Stimulated activated CD4-positive, alpha-beta T cell treated with anti-CD3 and anti-CD28 coated beads, Interleukin-12 subunit alpha, Interleukin-12 subunit beta, amount 100 ng/mL, for 48 hours (primary cell): Measurements from ENCODE around the gene ABHD12.

Source experiments
- DNase-seq, 3 donors: peaks; one replicate each; pipeline ENCODE4 v3.0.0-alpha.2; 2020; ENCODE audit warnings: low read depth in 2 of 3, low spot score in 1 of 3

The ABHD12 gene

GRCh38 chr20:25308671-25309394, 81.8 kb downstream of the ABHD12 start:
- DNase-seq, result no peak

GRCh38 chr20:25308083-25308491, 82.5 kb downstream of the ABHD12 start:
- no peak for DNase-seq

- no peak for DNase-seq
These were observed 83.4 kb downstream of the ABHD12 start for GRCh38 chr20:25306991-25307903.

DNA sequence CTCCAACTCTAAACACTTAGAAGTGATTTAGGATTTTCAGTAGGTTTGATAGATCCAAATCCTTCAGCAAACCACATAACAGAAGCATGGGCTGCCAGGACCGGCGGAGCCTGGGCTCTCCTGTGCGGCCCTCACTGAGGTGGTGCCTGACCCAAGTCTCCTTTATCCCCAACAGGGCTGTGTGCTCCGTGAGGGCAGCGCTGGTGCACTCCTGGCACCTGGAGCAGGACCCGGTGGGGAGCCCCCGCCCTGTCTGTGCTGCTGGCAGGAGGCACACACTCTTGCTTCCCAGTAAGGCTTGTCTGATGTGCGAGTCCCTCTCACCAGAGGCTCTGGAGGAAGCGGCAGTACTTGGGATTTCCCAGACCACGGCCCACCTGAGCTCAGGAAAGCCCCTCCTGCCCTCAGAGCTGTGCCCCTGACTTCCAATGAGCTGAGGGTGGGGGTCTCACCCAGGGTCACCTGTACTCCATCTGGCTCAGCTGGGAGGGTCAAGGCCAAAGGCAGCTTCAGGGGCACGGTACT, 86.5 kb downstream of the ABHD12 start:
- DNase-seq, result no peak

GRCh38 chr20:25303292-25304024, 87.2 kb downstream of the ABHD12 start:
- DNase-seq, result no peak

DNA sequence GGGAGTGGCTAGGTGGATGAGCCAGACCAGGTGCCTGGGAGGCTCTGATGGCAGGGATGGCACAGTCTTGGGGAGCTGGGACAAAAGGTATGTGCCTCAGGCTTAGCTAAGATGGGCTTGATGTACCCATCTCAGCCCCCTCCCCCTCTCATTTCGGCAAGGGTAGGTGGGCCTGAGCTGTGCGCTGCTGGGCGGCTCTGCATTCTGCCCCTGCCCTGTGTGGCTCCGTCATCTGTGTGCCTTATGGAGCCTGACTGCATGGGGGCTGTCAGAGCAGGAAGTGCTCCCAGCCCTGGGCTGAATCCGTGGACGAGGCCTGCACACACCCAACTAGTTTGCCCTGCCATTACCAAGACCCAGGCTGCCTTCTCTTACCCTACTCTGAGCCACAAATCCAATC, 88.0 kb downstream of the ABHD12 start:
- no peak for DNase-seq

- no peak for DNase-seq
These were observed 89.2 kb downstream of the ABHD12 start for GRCh38 chr20:25301357-25301920.

DNA sequence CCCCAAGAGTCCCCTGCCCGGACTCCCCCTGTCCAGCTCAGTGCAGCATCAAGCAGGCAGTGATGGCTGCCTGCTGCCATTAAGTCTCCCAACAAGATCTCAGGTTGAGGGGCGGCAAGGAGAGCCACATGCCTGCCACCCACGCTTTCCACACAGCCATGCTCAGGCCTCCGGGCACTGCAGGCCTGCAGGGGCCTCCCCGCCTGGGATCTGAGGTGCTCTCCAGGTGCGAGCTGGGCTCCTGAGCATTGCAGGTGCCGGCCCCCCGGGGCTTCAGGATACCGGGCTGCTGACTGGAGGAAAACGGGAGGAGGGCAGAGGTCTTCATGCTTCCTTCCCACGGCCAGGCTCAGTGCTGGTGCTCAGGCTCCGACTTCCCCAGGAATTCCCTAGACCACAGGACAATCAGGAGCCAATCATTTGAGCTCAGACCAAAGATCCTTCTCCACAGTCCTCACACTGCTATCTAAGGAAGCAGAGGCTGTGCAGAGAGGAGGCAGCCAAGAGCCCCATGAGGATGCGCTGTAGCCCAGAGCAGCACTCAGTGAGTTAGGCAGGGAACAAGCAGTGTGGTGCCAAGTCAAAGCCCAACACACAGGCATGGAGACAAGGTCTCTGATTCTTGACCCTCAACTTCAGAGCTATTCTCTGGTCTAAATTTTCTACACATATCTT, 90.0 kb downstream of the ABHD12 start:
- no peak for DNase-seq

DNA sequence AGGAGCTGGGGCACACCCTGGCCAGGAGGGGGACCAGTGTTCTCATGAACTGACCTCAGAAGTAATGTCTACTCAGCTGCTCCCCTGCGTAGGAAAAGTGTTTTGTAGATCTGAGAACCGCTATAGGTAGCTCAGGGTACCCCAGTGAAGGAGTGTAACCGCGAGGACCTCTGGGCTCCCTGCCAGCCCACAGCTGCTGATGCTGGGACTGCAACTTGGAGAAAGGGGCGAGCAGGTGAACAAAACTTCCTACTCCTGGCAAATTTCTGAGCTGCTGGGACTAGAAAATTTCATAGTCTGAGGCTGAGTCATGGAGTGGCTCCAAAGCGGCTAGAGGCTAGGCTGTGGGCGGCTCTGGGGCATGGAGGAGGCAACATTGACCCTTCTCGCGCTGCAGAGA, 90.8 kb downstream of the ABHD12 start:
- no peak for DNase-seq

- DNase-seq, result no peak
These were observed 93.3 kb downstream of the ABHD12 start for GRCh38 chr20:25297141-25297905.

GRCh38 chr20:25296094-25297093, 94.2 kb downstream of the ABHD12 start:
- no peak for DNase-seq

- DNase-seq, result no peak
These were observed 95.1 kb downstream of the ABHD12 start for GRCh38 chr20:25295386-25296093.

- DNase-seq, result peak; percentile 15 to 45 (median 44)
These were observed 95.9 kb downstream of the ABHD12 start for GRCh38 chr20:25294459-25295385.

- no peak for DNase-seq
These were observed 96.7 kb downstream of the ABHD12 start for GRCh38 chr20:25293910-25294458.

DNA sequence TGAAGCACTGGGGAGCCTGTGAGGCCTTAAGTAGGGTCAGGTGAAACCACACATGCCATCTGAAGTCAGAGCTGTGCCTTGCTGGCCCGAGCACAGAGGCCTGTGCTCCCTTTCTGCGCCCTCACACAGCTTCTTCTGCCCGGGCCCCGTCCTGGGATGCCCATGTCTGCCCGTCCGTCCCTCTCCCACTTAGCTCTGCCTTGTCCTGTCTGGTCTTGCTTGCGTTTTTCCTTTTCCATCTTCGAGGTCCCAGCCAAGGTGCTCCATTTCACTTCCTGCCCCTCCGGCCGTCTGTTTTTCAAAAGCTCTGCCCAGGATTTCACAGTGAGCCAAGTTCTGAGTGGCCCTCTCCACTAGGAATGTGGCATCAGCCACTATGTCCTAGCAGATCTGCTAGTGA, 97.1 kb downstream of the ABHD12 start:
- no peak for DNase-seq

DNA sequence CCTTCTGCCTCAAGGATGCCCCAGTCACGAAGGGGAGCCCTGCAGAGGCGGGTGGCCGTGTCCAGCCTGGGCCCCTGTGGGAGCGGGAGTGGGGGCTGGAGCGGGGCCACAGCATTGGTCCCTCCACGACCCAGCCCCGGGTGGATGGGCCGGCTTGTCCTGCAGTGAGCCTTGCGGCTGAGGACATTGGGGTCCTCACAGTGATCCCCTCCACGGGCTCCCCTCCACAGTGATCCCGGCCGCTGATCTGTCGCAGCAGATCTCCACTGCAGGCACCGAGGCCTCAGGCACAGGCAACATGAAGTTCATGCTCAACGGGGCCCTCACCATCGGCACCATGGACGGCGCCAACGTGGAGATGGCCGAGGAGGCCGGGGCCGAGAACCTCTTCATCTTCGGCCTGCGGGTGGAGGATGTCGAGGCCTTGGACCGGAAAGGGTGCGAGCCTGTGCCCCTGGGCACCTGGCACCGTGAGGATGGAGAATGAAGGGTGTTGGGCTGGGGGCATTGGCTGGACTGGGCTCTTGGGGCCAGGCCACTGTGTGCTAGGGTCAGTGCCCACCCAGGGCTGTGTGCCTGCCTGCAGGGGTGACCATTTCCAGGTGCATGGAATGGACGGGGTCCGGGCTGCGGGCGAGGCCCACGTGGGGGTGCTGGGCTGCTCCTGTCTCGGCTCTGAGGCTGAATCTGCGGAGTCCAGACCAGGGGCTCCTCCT, 98.3 kb downstream of the ABHD12 start:
- DNase-seq, result no peak
